Liver (tissue), 9 donors: ENCODE data around the gene LCP2. TPM values are rescaled to one million over a fixed set of nuclear protein-coding genes. Genes with fewer than 3 reads are reported as not detected.

Experiments used
- DNase-seq: peaks from one replicate; pipeline ENCODE4 v3.0.0-alpha.2; 2017; ENCODE audit warnings: low spot score
- H3K27ac ChIP-seq, 2 donors: one replicate each; pipeline ENCODE4 v1.7.0; 2013; ENCODE audit warnings: inconsistent platforms in 2 of 2, low read length in 2 of 2, control low read depth in 1 of 2, low read depth in 1 of 2, mild to moderate bottlenecking in 1 of 2
- H3K27me3 ChIP-seq, 4 donors: one replicate each; pipeline versions ENCODE4 v1.6.1 to v1.7.0; 2013; ENCODE audit warnings: low read length in 3 of 4, inconsistent platforms in 1 of 4, mild to moderate bottlenecking in 1 of 4, moderate library complexity in 1 of 4; ENCODE audit not compliant: control insufficient read depth in 4 of 4, insufficient read depth in 4 of 4
- H3K36me3 ChIP-seq, 4 donors: one replicate each; pipeline versions ENCODE4 v1.6.1 to v1.7.0; 2013; ENCODE audit warnings: low read length in 3 of 4, mild to moderate bottlenecking in 3 of 4, low read depth in 1 of 4, moderate library complexity in 1 of 4; ENCODE audit not compliant: control insufficient read depth in 4 of 4, insufficient read depth in 3 of 4
- H3K4me1 ChIP-seq, 4 donors: one replicate each; pipeline versions ENCODE4 v1.6.1 to v1.7.0; 2013; ENCODE audit warnings: low read length in 3 of 4, mild to moderate bottlenecking in 3 of 4, moderate library complexity in 1 of 4; ENCODE audit not compliant: control insufficient read depth in 4 of 4, insufficient read depth in 4 of 4
- H3K4me3 ChIP-seq, 3 donors: one replicate each; pipeline versions ENCODE4 v1.6.1 to v1.7.0; 2013; ENCODE audit warnings: low read length in 3 of 3, control low read depth in 1 of 3, low read depth in 1 of 3, mild to moderate bottlenecking in 1 of 3
- H3K9ac ChIP-seq, 2 donors: one replicate each; pipeline ENCODE4 v1.7.0; 2013; ENCODE audit warnings: low read length in 2 of 2, mild to moderate bottlenecking in 2 of 2, moderate library complexity in 2 of 2, control low read depth in 1 of 2, low read depth in 1 of 2
- H3K9me3 ChIP-seq, 4 donors: one replicate each; pipeline versions ENCODE4 v1.6.1 to v1.7.0; 2013; ENCODE audit warnings: low read length in 3 of 4; ENCODE audit not compliant: control insufficient read depth in 4 of 4
- EGR1 ChIP-seq, 2 donors: IDR thresholded peaks; 2 replicates each; pipeline ENCODE4 v1.6.1; 2016 to 2018; ENCODE audit warnings: antibody characterized with exemption in 2 of 2, low read depth in 2 of 2
- FOXA1 ChIP-seq: IDR thresholded peaks from 2 replicates; pipeline ENCODE4 v1.6.1; 2016; ENCODE audit warnings: antibody characterized with exemption
- FOXA2 ChIP-seq: IDR thresholded peaks from 2 replicates; pipeline ENCODE4 v1.6.1; 2016; ENCODE audit warnings: antibody characterized with exemption
- GABPA ChIP-seq, 2 donors: IDR thresholded peaks in 1 of 2; conservative IDR thresholded peaks in 1 of 2; 2 replicates each; pipeline ENCODE4 v1.6.1; 2016; ENCODE audit warnings: antibody characterized with exemption in 2 of 2, mild to moderate bottlenecking in 1 of 2, moderate library complexity in 1 of 2
- HNF4A ChIP-seq, 2 donors: conservative IDR thresholded peaks; 2 replicates each; pipeline ENCODE4 v1.6.1; 2016; ENCODE audit warnings: antibody characterized with exemption in 2 of 2, mild to moderate bottlenecking in 2 of 2
- HNF4G ChIP-seq: IDR thresholded peaks from 2 replicates; pipeline ENCODE4 v1.6.1; 2016; ENCODE audit warnings: antibody characterized with exemption
- RAD21 ChIP-seq, 2 donors: IDR thresholded peaks; 2 replicates each; pipeline ENCODE4 v1.6.1; 2016; ENCODE audit warnings: antibody characterized with exemption in 2 of 2, mild to moderate bottlenecking in 2 of 2
- SP1 ChIP-seq: IDR thresholded peaks from 2 replicates; pipeline ENCODE4 v1.6.1; 2018; ENCODE audit warnings: antibody characterized with exemption, mild to moderate bottlenecking
- TAF1 ChIP-seq: conservative IDR thresholded peaks from 2 replicates; pipeline ENCODE4 v1.6.1; 2016; ENCODE audit warnings: antibody characterized with exemption, mild to moderate bottlenecking
- WGBS: extraction: QIAGEN DNeasy Blood & Tissue Kit; methylation state at CpG from one replicate; pipeline ENCODE4 v1.1.7; 2013; 5-methylcytosine and 5-hydroxymethylcytosine counted together
- polyA plus RNA-seq, 2 donors: library from polyadenylated mRNA; stranded (reverse) in 1 of 2; unstranded in 1 of 2; fragments of 200-250 nt in 1 of 2; fragments of >200 nt in 1 of 2; fragmentation: Nextera tagmentation in 1 of 2; extraction: Ambion mirVana in 1 of 2; gene quantifications; one replicate each; pipeline versions ENCODE4 v1.2.1 to v1.2.3, GENCODE V29; 2013 to 2015
- total RNA-seq, 2 donors: library from RNA; depleted of rRNA; stranded (reverse); fragments of >200 nt; gene quantifications; one replicate each; pipeline ENCODE4 v1.2.3, GENCODE V29; 2014
- TF ChIP-seq, protein P1 (sequence below): IDR thresholded peaks from 2 replicates; pipeline ENCODE4 v1.6.1; 2016; ENCODE audit warnings: antibody characterized with exemption, mild to moderate bottlenecking
- TF ChIP-seq, protein P2 (sequence below): fragments of 150-350 bp; IDR thresholded peaks from 2 replicates; pipeline ENCODE4 v1.5.1; 2017; ENCODE audit warnings: improper control_type of control experiment, low read depth, low read length; ENCODE audit not compliant: missing input control
- TF ChIP-seq, protein P3 (sequence below): IDR thresholded peaks from 2 replicates; pipeline ENCODE4 v1.6.1; 2016; ENCODE audit warnings: antibody characterized with exemption
- donor health status: healthy.
- donor health status: healthy.
- donor health status: healthy.
- donor health status: healthy.
- donor health status: healthy.

Gene LCP2
- total and polyA plus RNA-seq, 4 donors, result 3.6 to 16.3 (median 6.7) TPM

GRCh38 chr5:170312301-170312595 lies 14.7 kb upstream of the LCP2 start:
- Histone ChIP-seq H3K27me3 (peaks cover 0 to 3% (median 0%) of the 10 kb centered on the region in 4 donors), H3K36me3 (no peaks in the 10 kb centered on the region), H3K27ac (peak overlapping the region; percentile 17 to 56), H3K9me3 (no peaks in the 10 kb centered on the region), H3K9ac (no peak overlapping the region), H3K4me1 (peaks cover 0 to 7% (median 0%) of the 10 kb centered on the region in 4 donors), H3K4me3 (no peak overlapping the region)
- 80% methylated on average over 5 of the region's 5 CpGs for WGBS
- no peak for DNase-seq
- TF ChIP-seq, protein P1, sequence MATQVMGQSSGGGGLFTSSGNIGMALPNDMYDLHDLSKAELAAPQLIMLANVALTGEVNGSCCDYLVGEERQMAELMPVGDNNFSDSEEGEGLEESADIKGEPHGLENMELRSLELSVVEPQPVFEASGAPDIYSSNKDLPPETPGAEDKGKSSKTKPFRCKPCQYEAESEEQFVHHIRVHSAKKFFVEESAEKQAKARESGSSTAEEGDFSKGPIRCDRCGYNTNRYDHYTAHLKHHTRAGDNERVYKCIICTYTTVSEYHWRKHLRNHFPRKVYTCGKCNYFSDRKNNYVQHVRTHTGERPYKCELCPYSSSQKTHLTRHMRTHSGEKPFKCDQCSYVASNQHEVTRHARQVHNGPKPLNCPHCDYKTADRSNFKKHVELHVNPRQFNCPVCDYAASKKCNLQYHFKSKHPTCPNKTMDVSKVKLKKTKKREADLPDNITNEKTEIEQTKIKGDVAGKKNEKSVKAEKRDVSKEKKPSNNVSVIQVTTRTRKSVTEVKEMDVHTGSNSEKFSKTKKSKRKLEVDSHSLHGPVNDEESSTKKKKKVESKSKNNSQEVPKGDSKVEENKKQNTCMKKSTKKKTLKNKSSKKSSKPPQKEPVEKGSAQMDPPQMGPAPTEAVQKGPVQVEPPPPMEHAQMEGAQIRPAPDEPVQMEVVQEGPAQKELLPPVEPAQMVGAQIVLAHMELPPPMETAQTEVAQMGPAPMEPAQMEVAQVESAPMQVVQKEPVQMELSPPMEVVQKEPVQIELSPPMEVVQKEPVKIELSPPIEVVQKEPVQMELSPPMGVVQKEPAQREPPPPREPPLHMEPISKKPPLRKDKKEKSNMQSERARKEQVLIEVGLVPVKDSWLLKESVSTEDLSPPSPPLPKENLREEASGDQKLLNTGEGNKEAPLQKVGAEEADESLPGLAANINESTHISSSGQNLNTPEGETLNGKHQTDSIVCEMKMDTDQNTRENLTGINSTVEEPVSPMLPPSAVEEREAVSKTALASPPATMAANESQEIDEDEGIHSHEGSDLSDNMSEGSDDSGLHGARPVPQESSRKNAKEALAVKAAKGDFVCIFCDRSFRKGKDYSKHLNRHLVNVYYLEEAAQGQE, result no peak
- TF ChIP-seq, protein P2, sequence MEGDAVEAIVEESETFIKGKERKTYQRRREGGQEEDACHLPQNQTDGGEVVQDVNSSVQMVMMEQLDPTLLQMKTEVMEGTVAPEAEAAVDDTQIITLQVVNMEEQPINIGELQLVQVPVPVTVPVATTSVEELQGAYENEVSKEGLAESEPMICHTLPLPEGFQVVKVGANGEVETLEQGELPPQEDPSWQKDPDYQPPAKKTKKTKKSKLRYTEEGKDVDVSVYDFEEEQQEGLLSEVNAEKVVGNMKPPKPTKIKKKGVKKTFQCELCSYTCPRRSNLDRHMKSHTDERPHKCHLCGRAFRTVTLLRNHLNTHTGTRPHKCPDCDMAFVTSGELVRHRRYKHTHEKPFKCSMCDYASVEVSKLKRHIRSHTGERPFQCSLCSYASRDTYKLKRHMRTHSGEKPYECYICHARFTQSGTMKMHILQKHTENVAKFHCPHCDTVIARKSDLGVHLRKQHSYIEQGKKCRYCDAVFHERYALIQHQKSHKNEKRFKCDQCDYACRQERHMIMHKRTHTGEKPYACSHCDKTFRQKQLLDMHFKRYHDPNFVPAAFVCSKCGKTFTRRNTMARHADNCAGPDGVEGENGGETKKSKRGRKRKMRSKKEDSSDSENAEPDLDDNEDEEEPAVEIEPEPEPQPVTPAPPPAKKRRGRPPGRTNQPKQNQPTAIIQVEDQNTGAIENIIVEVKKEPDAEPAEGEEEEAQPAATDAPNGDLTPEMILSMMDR, result no peak
- TF ChIP-seq SP1 (no peak), FOXA2 (no peak), EGR1 (IDR thresholded peaks at IDR 0.05; ENCODE audit: low read depth in 2 of 2) (no peak), HNF4G (no peak), FOXA1 (no peak), RAD21 (IDR thresholded peaks at IDR 0.05) (no peak), TAF1 (no peak)
- TF ChIP-seq, protein P3, sequence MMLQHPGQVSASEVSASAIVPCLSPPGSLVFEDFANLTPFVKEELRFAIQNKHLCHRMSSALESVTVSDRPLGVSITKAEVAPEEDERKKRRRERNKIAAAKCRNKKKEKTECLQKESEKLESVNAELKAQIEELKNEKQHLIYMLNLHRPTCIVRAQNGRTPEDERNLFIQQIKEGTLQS, result no peak

GRCh38 chr5:170311511-170312300 lies 14.1 kb upstream of the LCP2 start:
- Histone ChIP-seq H3K9ac (no peak overlapping the region), H3K4me1 (peaks cover 0 to 7% (median 0%) of the 10 kb centered on the region in 4 donors), H3K4me3 (no peak overlapping the region), H3K36me3 (no peaks in the 10 kb centered on the region), H3K27me3 (peaks cover 0 to 3% (median 0%) of the 10 kb centered on the region in 4 donors), H3K27ac (peak overlapping the region; percentile 17 to 56), H3K9me3 (no peaks in the 10 kb centered on the region)
- 51% methylated on average over 7 of the region's 7 CpGs for WGBS
- TF ChIP-seq HNF4A (conservative IDR thresholded peaks at IDR 0.05) (no peak), GABPA (IDR thresholded peaks at IDR 0.05 in 1 of 2, conservative IDR thresholded peaks at IDR 0.05 in 1 of 2) (no peak), SP1 (no peak)
- DNase-seq, result no peak
